Vagina (tissue), 2 donors: ENCODE measurements around the gene FKBP15.

Experiments
- CTCF ChIP-seq, 3 experiments: fragments of 450-650 bp in 2 of 3; fragments of 200-600 bp in 1 of 3; sonication (generic) in 1 of 3; IDR thresholded peaks; one replicate each; pipeline ENCODE4 v1.5.1; 2017 to 2019; ENCODE audit warnings: antibody characterized with exemption in 3 of 3, mild to moderate bottlenecking in 2 of 3, moderate library complexity in 2 of 3
- POLR2A ChIP-seq, 2 donors: fragments of 450-650 bp; IDR thresholded peaks; one replicate each; pipeline ENCODE4 v1.6.1; 2017; ENCODE audit warnings: antibody characterized with exemption in 2 of 2, mild to moderate bottlenecking in 2 of 2, moderate library complexity in 2 of 2

GRCh38 chr9:113238202-113238858 lies 17.3 kb upstream of the FKBP15 start:
- TF ChIP-seq CTCF (IDR thresholded peaks at IDR 0.05) (no peak), POLR2A (IDR thresholded peaks at IDR 0.05) (no peak)
